Keratinocyte (primary cell): ENCODE data around the gene DDR2. TPM values are rescaled to one million over a fixed set of nuclear protein-coding genes. Genes with fewer than 3 reads are reported as not detected.

Experiments used
- DNase-seq: peaks from one replicate; pipeline ENCODE4 v3.0.0-alpha.2; 2011; ENCODE audit warnings: low read depth, missing footprints, low spot score
- FAIRE-seq: peaks from 2 replicates; lab custom pipeline; 2011; peaks lifted over from hg19 to GRCh38; lab: Jason Lieb, UNC
- H2AFZ ChIP-seq: 2 replicates; pipeline ENCODE4 v1.6.0; 2012; ENCODE audit warnings: low read length, control low read depth, inconsistent platforms; ENCODE audit not compliant: control insufficient read depth
- H3K27ac ChIP-seq: 2 replicates; pipeline ENCODE4 v1.5.1; 2011; ENCODE audit warnings: low read length; ENCODE audit not compliant: control insufficient read depth, insufficient read depth
- H3K27me3 ChIP-seq: 3 replicates; pipeline ENCODE4 v1.6.0; 2011; ENCODE audit warnings: low read length; ENCODE audit not compliant: control insufficient read depth, insufficient read depth; ENCODE audit errors: extremely low read depth
- H3K36me3 ChIP-seq, 2 experiments: 2 replicates in 1 of 2; 3 replicates in 1 of 2; pipeline ENCODE4 v1.5.1; 2011; ENCODE audit warnings: low read length in 2 of 2, mild to moderate bottlenecking in 1 of 2; ENCODE audit not compliant: control insufficient read depth in 2 of 2, insufficient read depth in 2 of 2; ENCODE audit errors: extremely low read depth in 1 of 2
- H3K4me1 ChIP-seq: 3 replicates; pipeline ENCODE4 v1.5.1; 2011; ENCODE audit warnings: low read length; ENCODE audit not compliant: control insufficient read depth, insufficient read depth; ENCODE audit errors: extremely low read depth
- H3K4me2 ChIP-seq: 3 replicates; pipeline ENCODE4 v1.6.0; 2011; ENCODE audit warnings: low read depth, low read length; ENCODE audit not compliant: control insufficient read depth, insufficient read depth; ENCODE audit errors: extremely low read depth
- H3K4me3 ChIP-seq, 3 experiments: fragments of 200-600 bp in 1 of 3; sonication (generic) in 1 of 3; 2 replicates in 2 of 3; 3 replicates in 1 of 3; pipeline ENCODE4 v1.5.1; 2011 to 2016; ENCODE audit warnings: low read length in 3 of 3, mild to moderate bottlenecking in 3 of 3, control low read depth in 2 of 3, inconsistent platforms in 1 of 3, low read depth in 1 of 3, mixed read lengths in 1 of 3, mixed run types in 1 of 3, moderate library complexity in 1 of 3; ENCODE audit not compliant: control insufficient read depth in 2 of 3, insufficient read depth in 2 of 3; ENCODE audit errors: extremely low read depth in 1 of 3
- H3K79me2 ChIP-seq: 2 replicates; pipeline ENCODE4 v1.6.0; 2012; ENCODE audit warnings: low read length; ENCODE audit not compliant: control insufficient read depth, insufficient read depth
- H3K9ac ChIP-seq: 3 replicates; pipeline ENCODE4 v1.6.0; 2011; ENCODE audit warnings: low read length; ENCODE audit not compliant: control insufficient read depth, insufficient read depth; ENCODE audit errors: extremely low read depth
- H3K9me1 ChIP-seq: 3 replicates; pipeline ENCODE4 v1.6.0; 2011; ENCODE audit warnings: low read length; ENCODE audit not compliant: control insufficient read depth, insufficient read depth; ENCODE audit errors: extremely low read depth
- H3K9me3 ChIP-seq: 2 replicates; pipeline ENCODE4 v1.5.1; 2012; ENCODE audit warnings: low read depth, low read length; ENCODE audit not compliant: control insufficient read depth
- H4K20me1 ChIP-seq: 3 replicates; pipeline ENCODE4 v1.6.0; 2011; ENCODE audit warnings: low read length; ENCODE audit not compliant: control insufficient read depth, insufficient read depth; ENCODE audit errors: extremely low read depth
- CTCF ChIP-seq, 3 experiments: IDR thresholded peaks in 1 of 3; conservative IDR thresholded peaks in 1 of 3; optimal IDR thresholded peaks in 1 of 3; 2 replicates in 2 of 3; 3 replicates in 1 of 3; pipeline versions ENCODE3 to v1.5.1; 2011; ENCODE audit warnings: low read length in 3 of 3, mild to moderate bottlenecking in 3 of 3, moderate library complexity in 2 of 3, control low read depth in 1 of 3, inconsistent platforms in 1 of 3; ENCODE audit not compliant: insufficient read depth in 2 of 3; ENCODE audit errors: extremely low read depth in 1 of 3
- EZH2 ChIP-seq: IDR thresholded peaks from one replicate; pipeline ENCODE4 v1.6.1; 2012; ENCODE audit warnings: inconsistent platforms, mild to moderate bottlenecking, low read length, moderate library complexity
- dilution Hi-C: fragments of 300-500 bp; cut with MboI; formaldehyde crosslinking; loops from one replicate; pipeline ENCODE4 v1.7.0; 2020; ENCODE audit warnings: low sequenced_read_pairs; ENCODE audit not compliant: extremely low pct_ligation_motif_present
- polyA plus RNA-seq, 5 experiments: library from polyadenylated mRNA; depleted of rRNA in 3 of 5; stranded (reverse) in 3 of 5; stranded (forward) in 1 of 5; unstranded in 1 of 5; fragments of >200 nt; gene quantifications; 1 replicate in 1 of 5; 2 replicates in 3 of 5; 3 replicates in 1 of 5; pipeline versions ENCODE4 v1.2.1 to v1.2.3, GENCODE V29; 2011 to 2012; ENCODE audit warnings: missing spikeins in 2 of 5, low read depth in 1 of 5, low replicate concordance in 1 of 5

DDR2 gene
- polyA plus RNA-seq, 1 donor (not counting 4 experiments of a cell fraction or from before 2014, with no cell fraction given) = 0.39 TPM

- Histone ChIP-seq H3K4me3 (no peak overlapping the region), H3K79me2 (no peaks in the 10 kb centered on the region), H3K4me1 (peaks cover 18% of the 10 kb centered on the region), H3K9me1 (no peaks in the 10 kb centered on the region), H3K9me3 (no peaks in the 10 kb centered on the region), H3K4me2 (no peak overlapping the region), H3K9ac (no peak overlapping the region), H4K20me1 (no peaks in the 10 kb centered on the region), H3K27ac (peak overlapping the region; percentile 20), H2AFZ (no peak overlapping the region), H3K36me3 (peaks cover 9 to 17% of the 10 kb centered on the region in 2 experiments), H3K27me3 (no peaks in the 10 kb centered on the region)
- peak; percentile 73 for DNase-seq
- TF ChIP-seq EZH2 = no peak
- TF ChIP-seq CTCF (optimal IDR thresholded peaks at IDR 0.05 in 1 of 3, IDR thresholded peaks at IDR 0.05 in 1 of 3, conservative IDR thresholded peaks at IDR 0.05 in 1 of 3; ENCODE audit: extremely low read depth in 1 of 3, insufficient read depth in 2 of 3, low read length in 3 of 3) = no peak
- dilution Hi-C loops = no loop called here
- FAIRE-seq = peak; percentile 57
Measured at GRCh38 chr1:162605225-162605927, 26.9 kb upstream of the DDR2 start.

- no peaks in the 10 kb centered on the region for H3K27me3 ChIP-seq
- dilution Hi-C loops = no loop called here
- FAIRE-seq (no peak), DNase-seq (no peak)
- no peak for TF ChIP-seq CTCF (optimal IDR thresholded peaks at IDR 0.05 in 1 of 3, IDR thresholded peaks at IDR 0.05 in 1 of 3, conservative IDR thresholded peaks at IDR 0.05 in 1 of 3; ENCODE audit: extremely low read depth in 1 of 3, insufficient read depth in 2 of 3, low read length in 3 of 3)
- TF ChIP-seq EZH2 = no peak
- peaks cover 12% of the 10 kb centered on the region for H3K4me1 ChIP-seq
- no peaks in the 10 kb centered on the region for H4K20me1 ChIP-seq
- no peak overlapping the region for H3K27ac ChIP-seq
- H3K36me3 ChIP-seq = peaks cover 2 to 3% of the 10 kb centered on the region in 2 experiments
- H2AFZ ChIP-seq = no peak overlapping the region
- no peaks in the 10 kb centered on the region for H3K9me3 ChIP-seq
- no peak overlapping the region for H3K4me3 ChIP-seq
- H3K4me2 ChIP-seq = no peak overlapping the region
- H3K9ac ChIP-seq = no peak overlapping the region
- no peaks in the 10 kb centered on the region for H3K79me2 ChIP-seq
- H3K9me1 ChIP-seq = no peaks in the 10 kb centered on the region
Measured at GRCh38 chr1:162609306-162609705, 23.0 kb upstream of the DDR2 start.
